ENCODE measurements around the gene CCDC91. TPM values are rescaled to one million over a fixed set of nuclear protein-coding genes. Genes with fewer than 3 reads are reported as not detected.

The CCDC91 gene
- total RNA-seq, 1 donor from 2014 or later, result 23.5 TPM

GRCh38 chr12:28424965-28425364 lies 234.7 kb downstream of the CCDC91 start:
- peak; percentile 59 for DNase-seq (ENCODE audit: low read depth)
- no peak for TF ChIP-seq CTCF (IDR thresholded peaks at IDR 0.05; ENCODE audit: insufficient read depth, low read length, poor library complexity, severe bottlenecking)
- H3K36me3 ChIP-seq (ENCODE audit: control insufficient read depth, insufficient read depth, low read length), result no peaks in the 10 kb centered on the region
- no peak overlapping the region for H3K4me3 ChIP-seq (ENCODE audit: low read depth, low read length)
- no peaks in the 10 kb centered on the region for H3K27me3 ChIP-seq (ENCODE audit: control insufficient read depth, insufficient read depth, low read length)

GRCh38 chr12:28425526-28425925 lies 235.3 kb downstream of the CCDC91 start:
- peak; percentile 29 for DNase-seq (ENCODE audit: low read depth)
- Histone ChIP-seq H3K36me3 (ENCODE audit: control insufficient read depth, insufficient read depth, low read length) (no peaks in the 10 kb centered on the region), H3K27me3 (ENCODE audit: control insufficient read depth, insufficient read depth, low read length) (no peaks in the 10 kb centered on the region), H3K4me3 (ENCODE audit: low read depth, low read length) (no peak overlapping the region)
- TF ChIP-seq CTCF (IDR thresholded peaks at IDR 0.05; ENCODE audit: insufficient read depth, low read length, poor library complexity, severe bottlenecking), result no peak

- Histone ChIP-seq H3K27me3 (ENCODE audit: control insufficient read depth, insufficient read depth, low read length) (no peaks in the 10 kb centered on the region), H3K36me3 (ENCODE audit: control insufficient read depth, insufficient read depth, low read length) (no peaks in the 10 kb centered on the region), H3K4me3 (ENCODE audit: low read depth, low read length) (no peak overlapping the region)
- DNase-seq (ENCODE audit: low read depth), result no peak
- no peak for TF ChIP-seq CTCF (IDR thresholded peaks at IDR 0.05; ENCODE audit: insufficient read depth, low read length, poor library complexity, severe bottlenecking)
Measured at GRCh38 chr12:28427046-28427445, 236.8 kb downstream of the CCDC91 start.

GRCh38 chr12:28440081-28440608 lies 249.9 kb downstream of the CCDC91 start:
- no peak for DNase-seq (ENCODE audit: low read depth)

GRCh38 chr12:28442101-28442500 lies 251.8 kb downstream of the CCDC91 start:
- no peak for TF ChIP-seq CTCF (IDR thresholded peaks at IDR 0.05; ENCODE audit: insufficient read depth, low read length, poor library complexity, severe bottlenecking)
- Histone ChIP-seq H3K36me3 (ENCODE audit: control insufficient read depth, insufficient read depth, low read length) (no peaks in the 10 kb centered on the region), H3K27me3 (ENCODE audit: control insufficient read depth, insufficient read depth, low read length) (no peaks in the 10 kb centered on the region), H3K4me3 (ENCODE audit: low read depth, low read length) (no peak overlapping the region)
- no peak for DNase-seq (ENCODE audit: low read depth)

More at GRCh38 chr12:28440081-28440608, 249.9 kb downstream of the CCDC91 start:
- no peak for TF ChIP-seq CTCF (IDR thresholded peaks at IDR 0.05; ENCODE audit: insufficient read depth, low read length, poor library complexity, severe bottlenecking)
- Histone ChIP-seq H3K27me3 (ENCODE audit: control insufficient read depth, insufficient read depth, low read length) (no peaks in the 10 kb centered on the region), H3K36me3 (ENCODE audit: control insufficient read depth, insufficient read depth, low read length) (no peaks in the 10 kb centered on the region), H3K4me3 (ENCODE audit: low read depth, low read length) (no peak overlapping the region)

GRCh38 chr12:28443337-28443736 lies 253.1 kb downstream of the CCDC91 start:
- no peaks in the 10 kb centered on the region for H3K36me3 ChIP-seq (ENCODE audit: control insufficient read depth, insufficient read depth, low read length)
- no peak for TF ChIP-seq CTCF (IDR thresholded peaks at IDR 0.05; ENCODE audit: insufficient read depth, low read length, poor library complexity, severe bottlenecking)
- no peaks in the 10 kb centered on the region for H3K27me3 ChIP-seq (ENCODE audit: control insufficient read depth, insufficient read depth, low read length)
- H3K4me3 ChIP-seq (ENCODE audit: low read depth, low read length), result no peak overlapping the region
- no peak for DNase-seq (ENCODE audit: low read depth)

All from kidney epithelial cell (primary cell).